ENCODE measurements around the gene ZNF23. TPM values are rescaled to one million over a fixed set of nuclear protein-coding genes. Genes with fewer than 3 reads are reported as not detected.

The ZNF23 gene
- total and polyA plus RNA-seq, 3 donors from 2014 or later = 10.9 to 16.3 (median 14.5) TPM

DNA sequence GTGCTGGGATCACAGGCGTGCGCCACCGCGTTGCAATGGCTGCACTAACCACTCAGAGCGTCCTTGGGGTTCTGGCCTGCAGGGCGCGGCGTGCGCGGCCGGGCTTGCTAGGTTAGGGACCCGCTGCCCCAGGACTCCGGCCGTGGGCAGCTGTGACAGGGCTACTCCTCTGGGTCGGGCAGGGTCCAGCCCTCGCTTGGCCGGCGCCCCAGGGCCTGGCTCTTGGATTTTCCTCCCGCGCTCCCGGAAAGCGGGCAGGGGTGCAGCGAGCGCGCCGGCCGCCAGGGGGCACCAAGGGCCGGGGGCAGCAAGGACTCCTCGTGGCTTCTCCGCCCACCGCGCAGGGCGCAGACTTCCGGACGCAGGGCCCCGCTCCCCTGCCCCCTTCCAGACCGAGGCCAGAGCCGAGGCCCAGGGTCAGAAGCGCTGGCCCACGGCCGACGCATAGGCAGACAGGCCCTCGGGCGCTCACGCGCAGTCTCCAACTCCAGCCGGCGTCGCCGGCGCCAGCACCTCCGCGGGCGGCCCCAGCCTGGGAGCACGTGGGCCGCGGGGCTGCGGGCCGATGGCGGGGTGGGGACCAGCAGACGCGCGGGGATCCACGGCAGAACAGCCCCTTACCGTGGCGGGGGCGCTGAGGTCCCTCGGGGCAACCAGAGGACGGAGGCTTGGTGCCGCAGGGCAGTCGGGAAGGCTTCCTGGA is 20.5 kb downstream of the ZNF23 start:
- Histone ChIP-seq H3K4me1 (no peaks in the 10 kb centered on the region), H3K9me3 (no peaks in the 10 kb centered on the region), H3K4me3 (peak overlapping the region; percentile 40 to 54), H3K27me3 (no peaks in the 10 kb centered on the region), H3K27ac (no peak overlapping the region), H3K36me3 (ENCODE audit: low read depth, missing control alignments) (no peaks in the 10 kb centered on the region)
- intact Hi-C loops (cut with DNase I; ENCODE audit: low total_unique reads) = no loop called here
- WGBS, 2 donors = 25 to 42% methylated on average over 18 to 48 of the region's 71 CpGs
- DNase-seq = peak; percentile 55
- TF ChIP-seq POLR2A (IDR thresholded peaks at IDR 0.05) = no peak
- TF ChIP-seq, protein P1, sequence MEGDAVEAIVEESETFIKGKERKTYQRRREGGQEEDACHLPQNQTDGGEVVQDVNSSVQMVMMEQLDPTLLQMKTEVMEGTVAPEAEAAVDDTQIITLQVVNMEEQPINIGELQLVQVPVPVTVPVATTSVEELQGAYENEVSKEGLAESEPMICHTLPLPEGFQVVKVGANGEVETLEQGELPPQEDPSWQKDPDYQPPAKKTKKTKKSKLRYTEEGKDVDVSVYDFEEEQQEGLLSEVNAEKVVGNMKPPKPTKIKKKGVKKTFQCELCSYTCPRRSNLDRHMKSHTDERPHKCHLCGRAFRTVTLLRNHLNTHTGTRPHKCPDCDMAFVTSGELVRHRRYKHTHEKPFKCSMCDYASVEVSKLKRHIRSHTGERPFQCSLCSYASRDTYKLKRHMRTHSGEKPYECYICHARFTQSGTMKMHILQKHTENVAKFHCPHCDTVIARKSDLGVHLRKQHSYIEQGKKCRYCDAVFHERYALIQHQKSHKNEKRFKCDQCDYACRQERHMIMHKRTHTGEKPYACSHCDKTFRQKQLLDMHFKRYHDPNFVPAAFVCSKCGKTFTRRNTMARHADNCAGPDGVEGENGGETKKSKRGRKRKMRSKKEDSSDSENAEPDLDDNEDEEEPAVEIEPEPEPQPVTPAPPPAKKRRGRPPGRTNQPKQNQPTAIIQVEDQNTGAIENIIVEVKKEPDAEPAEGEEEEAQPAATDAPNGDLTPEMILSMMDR (IDR thresholded peaks at IDR 0.05) = peak in 2 of 3 experiments; percentile 46 to 63

DNA sequence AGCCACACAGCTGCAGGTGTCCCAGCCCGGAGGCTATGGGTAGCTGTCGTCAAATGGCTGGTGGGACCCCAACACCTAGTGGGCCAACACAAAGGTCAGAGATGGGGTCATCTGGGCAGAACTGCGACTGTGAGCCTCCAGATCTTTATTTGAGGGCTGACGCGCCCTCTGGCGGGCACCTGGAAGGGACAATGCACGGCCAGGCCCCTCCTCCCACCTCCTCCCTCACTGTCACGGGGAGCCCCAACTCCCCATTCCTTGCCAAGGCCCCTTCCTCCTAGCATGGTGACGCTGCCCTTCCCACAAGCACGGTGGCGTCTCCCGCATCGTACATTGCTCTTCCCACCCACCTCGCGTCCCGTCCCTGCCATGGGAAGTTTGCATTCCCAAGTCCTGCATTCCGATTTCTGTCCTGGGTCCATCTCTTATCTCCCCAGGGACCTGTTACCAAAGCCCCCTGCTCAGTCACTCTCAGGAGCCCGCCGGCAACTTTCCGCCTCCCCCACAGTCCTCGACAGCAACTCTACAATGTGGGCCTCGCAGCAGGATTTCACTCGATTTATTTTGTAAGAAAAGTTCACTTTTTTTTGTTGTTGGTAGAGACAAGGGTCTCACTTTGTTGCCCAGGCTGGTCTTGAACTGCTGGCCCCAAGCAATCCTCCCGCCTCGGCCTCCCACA is 21.2 kb downstream of the ZNF23 start:
- Histone ChIP-seq H3K27ac (no peak overlapping the region), H3K4me3 (peak overlapping the region; percentile 40 to 54), H3K27me3 (no peaks in the 10 kb centered on the region), H3K36me3 (ENCODE audit: low read depth, missing control alignments) (no peaks in the 10 kb centered on the region), H3K4me1 (no peaks in the 10 kb centered on the region), H3K9me3 (no peaks in the 10 kb centered on the region)
- intact Hi-C loops (cut with DNase I; ENCODE audit: low total_unique reads) = no loop called here
- TF ChIP-seq, protein P1 (IDR thresholded peaks at IDR 0.05) = no peak
- no peak for TF ChIP-seq POLR2A (IDR thresholded peaks at IDR 0.05)
- peak; percentile 30 for DNase-seq
- WGBS, 2 donors = 56 to 65% methylated on average over 23 to 25 of the region's 25 CpGs

DNA sequence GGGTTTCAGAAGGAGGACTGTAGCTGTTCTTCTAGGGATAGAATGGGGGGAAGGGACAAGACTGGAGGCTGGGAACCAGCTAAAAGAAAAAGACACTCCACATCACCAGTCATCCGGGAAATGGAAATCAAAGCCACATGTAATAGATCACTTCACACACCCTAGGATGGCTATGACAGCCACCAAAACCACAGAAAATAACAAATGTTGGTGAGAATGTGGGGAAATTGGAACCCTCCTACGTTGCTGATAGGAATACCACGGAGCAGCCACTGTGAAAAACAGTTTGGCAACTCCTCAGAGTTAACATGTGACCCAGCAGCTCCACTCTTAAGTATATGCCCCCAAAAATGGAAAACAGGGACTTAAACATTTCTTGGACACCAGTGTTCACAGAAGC is 22.5 kb downstream of the ZNF23 start:
- WGBS, 2 donors = 40 to 58% methylated on average over 3 of the region's 3 CpGs
- TF ChIP-seq, protein P1 (IDR thresholded peaks at IDR 0.05) = no peak
- TF ChIP-seq POLR2A (IDR thresholded peaks at IDR 0.05) = no peak
- no peak for DNase-seq
- Histone ChIP-seq H3K36me3 (ENCODE audit: low read depth, missing control alignments) (no peaks in the 10 kb centered on the region), H3K27me3 (no peaks in the 10 kb centered on the region), H3K4me1 (no peaks in the 10 kb centered on the region), H3K4me3 (no peak overlapping the region), H3K9me3 (no peaks in the 10 kb centered on the region), H3K27ac (no peak overlapping the region)
- intact Hi-C loops (cut with DNase I; ENCODE audit: low total_unique reads) = no loop called here

DNA sequence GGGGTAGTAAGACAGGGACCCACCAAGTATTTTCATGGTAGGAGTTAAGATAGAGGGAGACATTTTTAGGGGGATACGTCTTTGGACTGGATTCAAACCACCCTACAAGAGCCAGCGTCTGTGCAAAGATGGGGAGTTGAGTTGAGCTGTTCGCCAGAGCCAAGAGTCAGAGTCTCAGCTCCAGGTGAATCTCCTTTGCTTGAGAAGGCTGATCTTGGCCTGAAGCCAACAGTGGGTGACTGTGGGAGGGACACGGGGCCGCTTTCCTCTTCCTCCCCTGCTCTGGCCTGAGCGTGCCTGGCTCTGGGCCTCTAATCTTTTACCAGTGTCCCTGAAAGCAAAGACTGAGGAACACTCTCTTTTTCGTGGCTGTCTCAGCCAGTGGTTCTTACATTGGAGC is 25.6 kb downstream of the ZNF23 start:
- Histone ChIP-seq H3K4me3 (no peak overlapping the region), H3K36me3 (ENCODE audit: low read depth, missing control alignments) (no peaks in the 10 kb centered on the region), H3K27me3 (no peaks in the 10 kb centered on the region), H3K9me3 (no peaks in the 10 kb centered on the region), H3K27ac (no peak overlapping the region), H3K4me1 (no peaks in the 10 kb centered on the region)
- TF ChIP-seq, protein P1 (IDR thresholded peaks at IDR 0.05) = no peak
- TF ChIP-seq POLR2A (IDR thresholded peaks at IDR 0.05) = no peak
- WGBS, 2 donors = 80 to 82% methylated on average over 7 of the region's 7 CpGs
- no peak for DNase-seq
- intact Hi-C loops (cut with DNase I; ENCODE audit: low total_unique reads) = no loop called here

Measured in testis (tissue), 3 donors.